K562 (cell line): ENCODE data around the gene TSR3. TPM values are rescaled to one million over a fixed set of nuclear protein-coding genes. Genes with fewer than 3 reads are reported as not detected.
A peak's percentile ranks its signal among the peaks of the same experiment; 100 is the strongest.

Experiments
- CAMTA2 ChIP-seq: fragments of 250-450 bp; sonication (Bioruptor Pico); conservative IDR thresholded peaks from 2 replicates; pipeline ENCODE4 v1.5.1; 2022
- FOXA1 ChIP-seq: fragments of 450-650 bp; IDR thresholded peaks from 2 replicates; pipeline ENCODE4 v1.6.1; 2016; ENCODE audit warnings: mild to moderate bottlenecking, borderline replicate concordance
- KAT7 ChIP-seq: sonication (generic); formaldehyde crosslinking; IDR thresholded peaks from 2 replicates; pipeline ENCODE4 v1.8.0; 2022; ENCODE audit warnings: missing genetic modification reagents, mild to moderate bottlenecking, borderline replicate concordance
- KDM1A ChIP-seq, 2 experiments: fragments of 450-650 bp; IDR thresholded peaks; 2 replicates each; pipeline ENCODE4 v1.6.1; 2016; ENCODE audit warnings: mild to moderate bottlenecking in 2 of 2
- MED1 ChIP-seq: sonication (generic); formaldehyde crosslinking; IDR thresholded peaks from 2 replicates; pipeline ENCODE4 v1.8.1; 2023; ENCODE audit warnings: missing genetic modification reagents, borderline replicate concordance
- PCBP1 ChIP-seq: fragments of 200-400 bp; formaldehyde crosslinking; IDR thresholded peaks from 2 replicates; pipeline ENCODE4 v1.6.1; 2018; ENCODE audit warnings: mild to moderate bottlenecking, low read depth, low read length; ENCODE audit not compliant: poor library complexity, severe bottlenecking
- RAD21 ChIP-seq, 2 experiments: fragments of 250-450 bp in 1 of 2; fragments of 450-650 bp in 1 of 2; sonication (Bioruptor Pico) in 1 of 2; formaldehyde crosslinking in 1 of 2; IDR thresholded peaks in 1 of 2; conservative IDR thresholded peaks in 1 of 2; 2 replicates each; pipeline versions ENCODE4 v1.4.0 to v1.8.0; 2020 to 2022; ENCODE audit warnings: mild to moderate bottlenecking in 2 of 2, moderate library complexity in 1 of 2
- ZBTB7A ChIP-seq: IDR thresholded peaks from 2 replicates; pipeline ENCODE4 v1.6.1; 2011; ENCODE audit warnings: low read depth, mild to moderate bottlenecking, low read length, moderate library complexity, borderline replicate concordance; ENCODE audit not compliant: control insufficient read depth
- ZNF311 ChIP-seq: fragments of 250-450 bp; sonication (Bioruptor Pico); IDR thresholded peaks from 2 replicates; pipeline ENCODE4 v1.4.0; 2020; ENCODE audit warnings: mild to moderate bottlenecking, moderate library complexity
- ZNF830 ChIP-seq: fragments of 250-450 bp; sonication (Bioruptor Pico); IDR thresholded peaks from 2 replicates; pipeline ENCODE4 v1.5.0; 2021; ENCODE audit warnings: mild to moderate bottlenecking
- polyA plus RNA-seq, 8 experiments: library from polyadenylated mRNA; depleted of rRNA in 4 of 8; stranded (reverse) in 5 of 8; unstranded in 3 of 8; fragments of >200 nt; fragmentation: Nextera tagmentation in 2 of 8; fragmentation: Illumina TruSeq in 1 of 8; extraction: Ambion mirVana in 2 of 8; extraction: Trizol in 1 of 8; gene quantifications; 2 replicates each; pipeline versions ENCODE4 v1.2.1 to v1.2.3, GENCODE V29; 2011 to 2014; ENCODE audit warnings: inconsistent platforms in 1 of 8, missing spikeins in 1 of 8
- total RNA-seq, 7 experiments: library from RNA; depleted of rRNA in 6 of 7; stranded (reverse); fragments of >200 nt in 6 of 7; fragmentation: Illumina TruSeq in 2 of 7; extraction: Trizol in 2 of 7; gene quantifications; 2 replicates each; pipeline versions ENCODE4 v1.2.1 to v1.2.3, GENCODE V29; 2011 to 2021; ENCODE audit warnings: low replicate concordance in 1 of 7
- TF ChIP-seq, protein P1 (sequence below): fragments of 450-650 bp; IDR thresholded peaks from 2 replicates; pipeline ENCODE4 v1.6.1; 2016; ENCODE audit warnings: mild to moderate bottlenecking
- TF ChIP-seq, protein P2 (sequence below), 3 experiments: IDR thresholded peaks in 2 of 3; conservative IDR thresholded peaks in 1 of 3; 2 replicates each; pipeline ENCODE4 v1.5.1; 2011 to 2012; ENCODE audit warnings: low read length in 3 of 3, mild to moderate bottlenecking in 3 of 3, control low read depth in 2 of 3, improper control_type of control experiment in 1 of 3, inconsistent platforms in 1 of 3, low read depth in 1 of 3, mixed read lengths in 1 of 3, moderate library complexity in 1 of 3; ENCODE audit not compliant: insufficient read depth in 2 of 3
- TF ChIP-seq, protein P3 (sequence below): fragments of 450-650 bp; IDR thresholded peaks from 2 replicates; pipeline ENCODE4 v1.6.1; 2016; ENCODE audit warnings: borderline replicate concordance
- TF ChIP-seq, protein P4 (sequence below), 2 experiments: fragments of 450-650 bp in 1 of 2; sonication (generic) in 1 of 2; formaldehyde crosslinking in 1 of 2; IDR thresholded peaks in 1 of 2; conservative IDR thresholded peaks in 1 of 2; 2 replicates each; pipeline versions ENCODE4 v1.6.1 to v1.8.1; 2016 to 2023; ENCODE audit warnings: mild to moderate bottlenecking in 2 of 2, moderate library complexity in 2 of 2, inconsistent platforms in 1 of 2, missing genetic modification reagents in 1 of 2
- TF ChIP-seq, protein P5 (sequence below), 2 experiments: fragments of 450-650 bp in 1 of 2; IDR thresholded peaks; 2 replicates each; pipeline ENCODE4 v1.6.1; 2011 to 2017; ENCODE audit warnings: low read depth in 2 of 2, antibody characterized with exemption in 1 of 2, borderline replicate concordance in 1 of 2, low read length in 1 of 2, mild to moderate bottlenecking in 1 of 2, mixed read lengths in 1 of 2; ENCODE audit not compliant: control insufficient read depth in 1 of 2

The TSR3 gene
- total and polyA plus RNA-seq, 9 of the 15 experiments (the other 6 are each of a cell fraction or from before 2014, with no cell fraction given) = 1.5 to 74.8 (median 16.5) TPM

DNA sequence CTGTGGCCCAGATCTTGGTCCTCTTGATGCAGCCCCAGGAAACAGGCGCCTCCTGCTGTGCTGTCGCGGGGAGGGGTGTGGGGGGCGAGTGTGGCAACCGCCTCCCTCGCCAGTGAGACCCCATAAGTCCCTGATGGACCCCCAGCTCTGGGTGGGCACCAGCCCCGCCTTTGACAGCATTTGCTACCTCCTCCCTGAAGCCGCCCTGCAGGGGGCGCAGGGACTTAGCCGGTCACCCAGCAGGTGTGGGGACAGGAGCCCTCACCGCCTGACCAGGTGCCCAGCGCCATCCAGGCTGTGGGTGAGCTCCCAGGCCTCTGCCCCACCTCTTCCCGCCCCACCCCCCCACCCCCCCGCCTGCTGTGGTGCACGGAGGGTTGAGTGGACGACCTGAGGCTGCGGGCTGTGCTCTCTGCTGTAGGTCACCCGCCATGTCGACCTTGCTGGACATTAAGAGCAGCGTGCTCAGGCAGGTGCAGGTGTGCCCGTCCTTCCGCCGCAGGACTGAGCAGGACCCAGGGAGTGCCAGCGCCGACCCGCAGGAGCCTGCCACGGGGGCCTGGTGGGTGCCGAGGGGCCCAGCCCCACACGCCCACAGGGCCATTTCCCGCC, 13.5 kb downstream of the TSR3 start (continued):
- TF ChIP-seq, protein P1, sequence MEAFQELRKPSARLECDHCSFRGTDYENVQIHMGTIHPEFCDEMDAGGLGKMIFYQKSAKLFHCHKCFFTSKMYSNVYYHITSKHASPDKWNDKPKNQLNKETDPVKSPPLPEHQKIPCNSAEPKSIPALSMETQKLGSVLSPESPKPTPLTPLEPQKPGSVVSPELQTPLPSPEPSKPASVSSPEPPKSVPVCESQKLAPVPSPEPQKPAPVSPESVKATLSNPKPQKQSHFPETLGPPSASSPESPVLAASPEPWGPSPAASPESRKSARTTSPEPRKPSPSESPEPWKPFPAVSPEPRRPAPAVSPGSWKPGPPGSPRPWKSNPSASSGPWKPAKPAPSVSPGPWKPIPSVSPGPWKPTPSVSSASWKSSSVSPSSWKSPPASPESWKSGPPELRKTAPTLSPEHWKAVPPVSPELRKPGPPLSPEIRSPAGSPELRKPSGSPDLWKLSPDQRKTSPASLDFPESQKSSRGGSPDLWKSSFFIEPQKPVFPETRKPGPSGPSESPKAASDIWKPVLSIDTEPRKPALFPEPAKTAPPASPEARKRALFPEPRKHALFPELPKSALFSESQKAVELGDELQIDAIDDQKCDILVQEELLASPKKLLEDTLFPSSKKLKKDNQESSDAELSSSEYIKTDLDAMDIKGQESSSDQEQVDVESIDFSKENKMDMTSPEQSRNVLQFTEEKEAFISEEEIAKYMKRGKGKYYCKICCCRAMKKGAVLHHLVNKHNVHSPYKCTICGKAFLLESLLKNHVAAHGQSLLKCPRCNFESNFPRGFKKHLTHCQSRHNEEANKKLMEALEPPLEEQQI = no peak
- TF ChIP-seq ZNF830 (no peak), KAT7 (CRISPR knock-in tag) (no peak), ZNF311 (CRISPR knock-in tag) (no peak), KDM1A (IDR thresholded peaks at IDR 0.05) (no peak), RAD21 (CRISPR knock-in tag; conservative IDR thresholded peaks at IDR 0.05 in 1 of 2, IDR thresholded peaks at IDR 0.05 in 1 of 2) (peak in 1 of 2 experiments; percentile 16; a peak in 1 of 4 replicates), PCBP1 (peak; percentile 25), MED1 (CRISPR knock-in tag) (no peak), CAMTA2 (CRISPR knock-in tag) (no peak), ZBTB7A (peak; percentile 53; the same call in 1 of the 2 replicates), FOXA1 (no peak)
- TF ChIP-seq, protein P2, sequence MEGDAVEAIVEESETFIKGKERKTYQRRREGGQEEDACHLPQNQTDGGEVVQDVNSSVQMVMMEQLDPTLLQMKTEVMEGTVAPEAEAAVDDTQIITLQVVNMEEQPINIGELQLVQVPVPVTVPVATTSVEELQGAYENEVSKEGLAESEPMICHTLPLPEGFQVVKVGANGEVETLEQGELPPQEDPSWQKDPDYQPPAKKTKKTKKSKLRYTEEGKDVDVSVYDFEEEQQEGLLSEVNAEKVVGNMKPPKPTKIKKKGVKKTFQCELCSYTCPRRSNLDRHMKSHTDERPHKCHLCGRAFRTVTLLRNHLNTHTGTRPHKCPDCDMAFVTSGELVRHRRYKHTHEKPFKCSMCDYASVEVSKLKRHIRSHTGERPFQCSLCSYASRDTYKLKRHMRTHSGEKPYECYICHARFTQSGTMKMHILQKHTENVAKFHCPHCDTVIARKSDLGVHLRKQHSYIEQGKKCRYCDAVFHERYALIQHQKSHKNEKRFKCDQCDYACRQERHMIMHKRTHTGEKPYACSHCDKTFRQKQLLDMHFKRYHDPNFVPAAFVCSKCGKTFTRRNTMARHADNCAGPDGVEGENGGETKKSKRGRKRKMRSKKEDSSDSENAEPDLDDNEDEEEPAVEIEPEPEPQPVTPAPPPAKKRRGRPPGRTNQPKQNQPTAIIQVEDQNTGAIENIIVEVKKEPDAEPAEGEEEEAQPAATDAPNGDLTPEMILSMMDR (IDR thresholded peaks at IDR 0.05 in 2 of 3, conservative IDR thresholded peaks at IDR 0.05 in 1 of 3; ENCODE audit: insufficient read depth in 2 of 3, low read depth in 1 of 3, low read length in 3 of 3) = peak; percentile 54 to 62 (median 58); a peak in 5 of 6 replicates
- TF ChIP-seq, protein P3, sequence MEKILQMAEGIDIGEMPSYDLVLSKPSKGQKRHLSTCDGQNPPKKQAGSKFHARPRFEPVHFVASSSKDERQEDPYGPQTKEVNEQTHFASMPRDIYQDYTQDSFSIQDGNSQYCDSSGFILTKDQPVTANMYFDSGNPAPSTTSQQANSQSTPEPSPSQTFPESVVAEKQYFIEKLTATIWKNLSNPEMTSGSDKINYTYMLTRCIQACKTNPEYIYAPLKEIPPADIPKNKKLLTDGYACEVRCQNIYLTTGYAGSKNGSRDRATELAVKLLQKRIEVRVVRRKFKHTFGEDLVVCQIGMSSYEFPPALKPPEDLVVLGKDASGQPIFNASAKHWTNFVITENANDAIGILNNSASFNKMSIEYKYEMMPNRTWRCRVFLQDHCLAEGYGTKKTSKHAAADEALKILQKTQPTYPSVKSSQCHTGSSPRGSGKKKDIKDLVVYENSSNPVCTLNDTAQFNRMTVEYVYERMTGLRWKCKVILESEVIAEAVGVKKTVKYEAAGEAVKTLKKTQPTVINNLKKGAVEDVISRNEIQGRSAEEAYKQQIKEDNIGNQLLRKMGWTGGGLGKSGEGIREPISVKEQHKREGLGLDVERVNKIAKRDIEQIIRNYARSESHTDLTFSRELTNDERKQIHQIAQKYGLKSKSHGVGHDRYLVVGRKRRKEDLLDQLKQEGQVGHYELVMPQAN = no peak
- TF ChIP-seq, protein P4, sequence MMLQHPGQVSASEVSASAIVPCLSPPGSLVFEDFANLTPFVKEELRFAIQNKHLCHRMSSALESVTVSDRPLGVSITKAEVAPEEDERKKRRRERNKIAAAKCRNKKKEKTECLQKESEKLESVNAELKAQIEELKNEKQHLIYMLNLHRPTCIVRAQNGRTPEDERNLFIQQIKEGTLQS (IDR thresholded peaks at IDR 0.05) = no peak
- TF ChIP-seq, protein P4 (CRISPR knock-in tag; conservative IDR thresholded peaks at IDR 0.05) = no peak
- TF ChIP-seq, protein P5, sequence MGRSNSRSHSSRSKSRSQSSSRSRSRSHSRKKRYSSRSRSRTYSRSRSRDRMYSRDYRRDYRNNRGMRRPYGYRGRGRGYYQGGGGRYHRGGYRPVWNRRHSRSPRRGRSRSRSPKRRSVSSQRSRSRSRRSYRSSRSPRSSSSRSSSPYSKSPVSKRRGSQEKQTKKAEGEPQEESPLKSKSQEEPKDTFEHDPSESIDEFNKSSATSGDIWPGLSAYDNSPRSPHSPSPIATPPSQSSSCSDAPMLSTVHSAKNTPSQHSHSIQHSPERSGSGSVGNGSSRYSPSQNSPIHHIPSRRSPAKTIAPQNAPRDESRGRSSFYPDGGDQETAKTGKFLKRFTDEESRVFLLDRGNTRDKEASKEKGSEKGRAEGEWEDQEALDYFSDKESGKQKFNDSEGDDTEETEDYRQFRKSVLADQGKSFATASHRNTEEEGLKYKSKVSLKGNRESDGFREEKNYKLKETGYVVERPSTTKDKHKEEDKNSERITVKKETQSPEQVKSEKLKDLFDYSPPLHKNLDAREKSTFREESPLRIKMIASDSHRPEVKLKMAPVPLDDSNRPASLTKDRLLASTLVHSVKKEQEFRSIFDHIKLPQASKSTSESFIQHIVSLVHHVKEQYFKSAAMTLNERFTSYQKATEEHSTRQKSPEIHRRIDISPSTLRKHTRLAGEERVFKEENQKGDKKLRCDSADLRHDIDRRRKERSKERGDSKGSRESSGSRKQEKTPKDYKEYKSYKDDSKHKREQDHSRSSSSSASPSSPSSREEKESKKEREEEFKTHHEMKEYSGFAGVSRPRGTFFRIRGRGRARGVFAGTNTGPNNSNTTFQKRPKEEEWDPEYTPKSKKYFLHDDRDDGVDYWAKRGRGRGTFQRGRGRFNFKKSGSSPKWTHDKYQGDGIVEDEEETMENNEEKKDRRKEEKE (IDR thresholded peaks at IDR 0.05; ENCODE audit: borderline replicate concordance in 1 of 2, control insufficient read depth in 1 of 2, low read depth in 2 of 2, low read length in 1 of 2) = no peak
